Stimulated activated naive B cell treated with anti-CD40 and anti-IgM and Interleukin-4, amounts not matched to agents 10 μg/mL and 1 μg/mL and 100 μg/mL, for 72 hours (primary cell): Measurements from ENCODE around the gene IL3RA.
"Not testable (repeated sequence)": the region's sequence is repeated elsewhere in the genome, so short reads cannot be mapped to it uniquely, and the experiment has no call there.

Experiments
- ATAC-seq, 2 donors: fragments of 150-1000 bp; cut with Tn5 transposase; replicated peaks; 2 replicates each; pipeline ENCODE4 v1.10.0; 2021; ENCODE audit warnings: moderate library complexity in 1 of 2
- DNase-seq: peaks from one replicate; pipeline ENCODE4 v3.0.0; 2021
- H3K27ac Mint-ChIP-seq: one replicate; pipeline ENCODE4 v1.8.0; 2022; ENCODE audit warnings: mild to moderate bottlenecking, mixed read lengths
- H3K27me3 Mint-ChIP-seq, 2 donors: one replicate each; pipeline ENCODE4 v1.8.0; 2022; ENCODE audit warnings: mixed read lengths in 2 of 2
- H3K36me3 Mint-ChIP-seq, 2 donors: one replicate each; pipeline ENCODE4 v1.8.0; 2022; ENCODE audit warnings: mixed read lengths in 2 of 2, mild to moderate bottlenecking in 1 of 2
- H3K4me1 Mint-ChIP-seq, 2 donors: one replicate each; pipeline ENCODE4 v1.8.0; 2022; ENCODE audit warnings: mixed read lengths in 2 of 2, mild to moderate bottlenecking in 1 of 2
- H3K4me3 Mint-ChIP-seq, 2 donors: one replicate each; pipeline ENCODE4 v1.8.0; 2022; ENCODE audit warnings: mild to moderate bottlenecking in 2 of 2, mixed read lengths in 2 of 2, moderate library complexity in 1 of 2
- H3K9me3 Mint-ChIP-seq, 2 donors: one replicate each; pipeline ENCODE4 v1.8.0; 2022; ENCODE audit warnings: mixed read lengths in 2 of 2, mild to moderate bottlenecking in 1 of 2

Gene IL3RA

DNA sequence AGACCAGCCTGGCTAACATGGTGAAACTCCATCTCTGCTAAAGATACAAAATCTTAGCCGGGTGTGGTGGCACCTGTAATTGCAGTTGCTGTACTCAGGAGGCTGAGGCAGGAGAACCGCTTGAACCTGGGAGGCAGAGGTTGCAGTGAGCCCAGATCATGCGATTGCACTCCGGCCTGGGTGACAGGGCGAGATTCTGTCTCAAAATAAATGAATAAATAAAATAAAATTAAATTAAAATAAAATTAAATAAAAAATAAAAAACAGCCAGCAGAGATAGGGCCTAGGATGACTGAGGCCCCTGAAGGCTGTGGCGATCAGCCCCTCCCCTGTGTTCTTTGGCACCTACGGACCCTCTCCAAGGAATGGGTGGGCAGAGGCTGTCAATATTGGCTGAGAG lies 22.8 kb upstream of the IL3RA start:
- Mint-ChIP-seq H3K4me1 (peaks cover 2 to 6% of the 10 kb centered on the region in 2 donors), H3K27ac (no peak overlapping the region), H3K9me3 (peaks cover 5 to 7% of the 10 kb centered on the region in 2 donors), H3K36me3 (no peaks in the 10 kb centered on the region), H3K27me3 (peaks cover 12% of the 10 kb centered on the region in 2 donors), H3K4me3 (no peak overlapping the region)
- ATAC-seq (no peak), DNase-seq (no peak)

DNA sequence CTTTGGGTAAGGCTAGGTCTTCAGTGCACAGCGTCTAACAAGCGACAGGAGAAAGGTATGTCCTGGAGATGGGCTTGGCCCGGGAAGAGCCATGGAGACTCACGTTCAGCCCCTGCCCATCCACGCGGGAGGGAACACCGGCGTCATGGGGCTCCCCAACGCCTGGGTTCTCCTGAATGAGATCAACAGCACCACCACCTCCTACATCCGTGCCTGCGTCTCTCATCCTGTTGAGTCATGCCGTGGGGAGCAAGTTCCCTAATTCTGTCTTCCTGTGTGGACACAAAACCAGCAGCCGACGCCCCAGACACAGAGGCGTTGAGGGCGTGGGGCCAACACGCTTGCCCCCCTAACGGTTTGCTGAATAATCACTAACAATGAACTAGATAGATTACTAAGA lies 20.1 kb upstream of the IL3RA start:
- Mint-ChIP-seq H3K4me3 (peak overlapping the region; percentile 52 to 53), H3K4me1 (peaks cover 6 to 19% of the 10 kb centered on the region in 2 donors), H3K27ac (no peak overlapping the region), H3K27me3 (peaks cover 12 to 15% of the 10 kb centered on the region in 2 donors), H3K36me3 (peaks cover 4 to 6% of the 10 kb centered on the region in 2 donors), H3K9me3 (peaks cover 7 to 10% of the 10 kb centered on the region in 2 donors)
- no peak for DNase-seq
- peak; percentile 50 to 60 for ATAC-seq

DNA sequence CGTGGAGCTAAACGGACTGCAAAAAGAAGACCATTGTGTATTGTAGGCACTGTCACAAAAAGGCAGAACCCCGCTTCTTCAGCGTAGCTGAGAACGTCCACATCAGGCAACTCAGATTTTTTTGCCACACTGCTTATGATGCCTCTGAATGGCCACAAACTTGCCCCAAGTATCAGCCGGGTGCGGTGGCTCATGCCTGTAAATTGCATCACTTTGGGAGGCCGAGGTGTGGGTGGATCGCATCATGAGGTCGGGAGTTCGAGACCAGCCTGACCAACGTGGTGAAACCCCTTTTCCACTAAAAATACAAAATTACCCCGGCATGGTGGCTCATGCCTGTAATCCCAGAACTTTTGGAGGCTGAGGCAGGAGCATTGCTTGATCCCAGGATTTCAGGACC lies 14.9 kb upstream of the IL3RA start:
- H3K27ac Mint-ChIP-seq, result no peak overlapping the region
- H3K36me3 Mint-ChIP-seq, result peaks cover 4 to 6% of the 10 kb centered on the region in 2 donors
- no peak for DNase-seq
- H3K4me1 Mint-ChIP-seq, result peaks cover 17 to 38% of the 10 kb centered on the region in 2 donors
- no peak for ATAC-seq
- H3K9me3 Mint-ChIP-seq, result peaks cover under 1 to 7% of the 10 kb centered on the region in 2 donors
- H3K4me3 Mint-ChIP-seq, result no peak overlapping the region
- peaks cover 14 to 21% of the 10 kb centered on the region in 2 donors for H3K27me3 Mint-ChIP-seq

DNA sequence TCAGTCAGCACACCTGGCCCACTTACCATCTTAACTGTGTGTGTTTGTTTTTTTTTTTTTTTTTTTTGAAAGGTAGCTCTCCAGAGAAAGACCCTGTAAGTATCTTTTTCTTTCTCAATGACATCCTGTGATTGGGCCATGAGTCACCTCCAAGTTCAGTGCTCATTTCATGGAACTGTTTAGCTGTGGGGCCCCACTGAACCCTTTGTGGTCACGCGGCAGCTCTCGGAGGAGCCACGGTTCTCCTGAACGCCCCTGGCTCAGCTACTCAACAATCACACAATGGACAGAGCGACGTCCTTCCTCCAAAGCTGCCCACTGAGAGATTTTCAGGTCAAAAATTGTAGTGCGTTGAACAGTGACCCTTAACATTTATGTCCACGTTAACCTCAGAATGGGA lies 14.2 kb upstream of the IL3RA start:
- H3K27me3 Mint-ChIP-seq, result peaks cover 12 to 18% of the 10 kb centered on the region in 2 donors
- H3K9me3 Mint-ChIP-seq, result peaks cover 0 to 6% of the 10 kb centered on the region in 2 donors
- H3K4me1 Mint-ChIP-seq, result peaks cover 17 to 35% of the 10 kb centered on the region in 2 donors
- H3K27ac Mint-ChIP-seq, result peak overlapping the region; percentile 20
- peaks cover 4 to 6% of the 10 kb centered on the region in 2 donors for H3K36me3 Mint-ChIP-seq
- no peak for ATAC-seq
- H3K4me3 Mint-ChIP-seq, result peak overlapping the region; percentile 13 to 30
- no peak for DNase-seq

DNA sequence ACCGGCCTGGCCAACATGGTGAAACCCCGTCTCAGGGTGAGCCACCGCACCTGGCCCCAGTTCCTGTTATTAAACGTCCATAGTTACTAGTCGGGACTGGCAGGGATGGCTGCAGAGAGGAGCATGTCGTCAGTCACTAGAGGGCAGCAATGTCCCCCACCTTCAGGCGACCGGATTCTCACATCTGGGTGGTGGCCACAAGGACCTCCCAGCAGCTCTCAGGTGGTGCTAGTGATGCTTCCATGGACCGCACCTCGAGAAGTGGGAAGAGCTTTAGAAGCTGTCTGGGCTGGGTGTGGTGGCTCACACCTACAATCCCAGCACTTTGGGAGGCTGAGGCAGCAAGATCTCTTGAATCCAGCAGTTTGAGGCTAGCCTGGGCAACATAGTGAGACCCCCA lies 13.3 kb upstream of the IL3RA start:
- peak; percentile 84 to 88 for ATAC-seq
- H3K4me3 Mint-ChIP-seq, result no peak overlapping the region
- H3K36me3 Mint-ChIP-seq, result peaks cover 4 to 6% of the 10 kb centered on the region in 2 donors

DNA sequence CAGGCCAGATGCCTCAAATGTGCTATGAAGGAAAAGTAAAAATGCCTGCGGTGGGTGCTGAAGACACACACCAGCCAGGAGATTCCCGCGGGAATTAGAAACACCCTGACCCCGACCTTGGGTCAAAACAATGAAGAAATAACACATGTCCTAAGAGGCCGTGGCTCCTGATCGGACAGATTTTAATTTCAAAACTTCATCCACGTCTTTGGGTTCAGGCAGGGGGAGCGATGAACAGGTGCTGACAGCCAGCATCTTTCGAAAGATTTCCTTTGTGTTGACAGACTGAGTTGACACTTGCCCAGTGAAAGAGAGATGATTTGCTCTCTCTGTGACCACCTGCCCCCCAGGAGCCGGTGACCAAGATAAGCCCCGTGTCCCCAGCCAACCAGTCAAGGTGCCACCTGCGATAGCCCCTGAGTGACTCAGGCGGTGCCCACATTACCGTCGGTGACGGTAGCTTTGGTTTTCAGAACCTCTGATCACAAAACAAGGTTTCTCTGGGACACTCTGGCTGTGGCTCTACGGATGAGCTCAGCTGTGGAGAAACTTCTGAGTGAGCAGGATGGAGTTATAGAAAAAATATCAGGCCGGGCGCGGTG lies 11.0 kb upstream of the IL3RA start:
- peak; percentile 10 to 29 for ATAC-seq
- no peaks in the 10 kb centered on the region for H3K36me3 Mint-ChIP-seq
- no peak for DNase-seq
- peaks cover 25 to 51% of the 10 kb centered on the region in 2 donors for H3K4me1 Mint-ChIP-seq
- no peaks in the 10 kb centered on the region for H3K9me3 Mint-ChIP-seq
- H3K4me3 Mint-ChIP-seq, result no peak overlapping the region
- peaks cover 12% of the 10 kb centered on the region in 2 donors for H3K27me3 Mint-ChIP-seq
- H3K27ac Mint-ChIP-seq, result peak overlapping the region; percentile 37

More for the DNA sequence above, 13.3 kb upstream of the IL3RA start:
- DNase-seq, result peak; percentile 77
- Mint-ChIP-seq H3K4me1 (peaks cover 21 to 40% of the 10 kb centered on the region in 2 donors), H3K27me3 (peaks cover 12 to 15% of the 10 kb centered on the region in 2 donors), H3K9me3 (peaks cover 0 to 5% of the 10 kb centered on the region in 2 donors), H3K27ac (peak overlapping the region; percentile 39)

DNA sequence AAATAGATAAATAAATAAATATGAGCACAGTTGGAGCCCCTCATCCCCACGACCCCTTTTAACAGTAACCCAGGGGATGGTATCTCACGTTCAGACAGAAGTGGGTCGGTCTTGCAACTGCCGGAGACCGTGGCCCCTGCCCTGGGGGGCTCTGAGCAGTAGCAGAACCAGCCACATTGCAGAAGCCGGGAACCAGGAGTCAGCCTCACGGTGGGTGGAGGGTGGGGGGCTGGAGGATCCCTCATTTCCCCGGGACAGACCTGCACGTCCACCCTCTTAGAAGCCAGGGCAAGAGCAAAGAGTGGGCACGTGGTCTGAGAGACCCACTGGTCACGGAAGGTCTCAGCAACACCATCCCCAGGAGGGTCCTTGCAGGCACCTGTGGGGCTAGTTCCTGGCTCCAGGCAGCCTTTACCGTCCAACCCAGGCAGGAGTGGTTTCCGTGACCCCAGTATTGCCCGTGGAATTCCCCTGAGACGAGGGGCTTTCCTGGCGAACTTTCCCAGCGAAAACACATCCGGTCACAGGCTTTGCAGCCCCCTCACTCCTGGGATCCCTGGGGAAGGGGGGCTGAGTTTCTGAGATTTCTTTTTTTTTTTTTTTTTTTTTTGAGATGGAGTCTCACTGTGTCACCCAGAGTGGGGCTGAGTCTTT lies 8.8 kb upstream of the IL3RA start:
- Mint-ChIP-seq H3K4me1 (peaks cover 25 to 45% of the 10 kb centered on the region in 2 donors), H3K4me3 (no peak overlapping the region), H3K27ac (peak overlapping the region; percentile 42), H3K9me3 (no peaks in the 10 kb centered on the region), H3K36me3 (no peaks in the 10 kb centered on the region), H3K27me3 (peaks cover 9 to 12% of the 10 kb centered on the region in 2 donors)
- DNase-seq, result peak; percentile 50
- ATAC-seq, result peak; percentile 17 to 33

DNA sequence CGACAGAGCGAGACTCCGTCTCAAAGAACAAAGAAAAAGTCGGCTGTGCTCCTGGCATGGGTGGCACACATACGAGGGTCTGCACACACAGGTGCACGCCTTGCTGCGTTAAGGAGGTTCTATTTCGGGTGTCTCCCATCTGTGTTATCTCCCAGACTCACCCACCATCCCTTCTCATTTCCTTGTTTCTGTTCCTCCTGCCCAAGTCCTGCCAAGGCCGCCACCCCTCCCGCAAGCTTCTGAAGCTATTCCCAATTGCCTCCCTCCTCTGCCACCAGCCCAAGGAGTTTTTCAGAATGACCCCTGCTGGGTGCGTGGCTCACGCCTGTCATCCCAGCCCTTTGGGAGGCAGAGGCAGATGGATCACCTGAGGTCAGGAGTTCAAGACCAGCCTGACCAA lies 6.0 kb upstream of the IL3RA start:
- peak overlapping the region; percentile 70 for H3K27ac Mint-ChIP-seq
- no peaks in the 10 kb centered on the region for H3K27me3 Mint-ChIP-seq
- H3K4me3 Mint-ChIP-seq, result peak overlapping the region; percentile 19 to 22

DNA sequence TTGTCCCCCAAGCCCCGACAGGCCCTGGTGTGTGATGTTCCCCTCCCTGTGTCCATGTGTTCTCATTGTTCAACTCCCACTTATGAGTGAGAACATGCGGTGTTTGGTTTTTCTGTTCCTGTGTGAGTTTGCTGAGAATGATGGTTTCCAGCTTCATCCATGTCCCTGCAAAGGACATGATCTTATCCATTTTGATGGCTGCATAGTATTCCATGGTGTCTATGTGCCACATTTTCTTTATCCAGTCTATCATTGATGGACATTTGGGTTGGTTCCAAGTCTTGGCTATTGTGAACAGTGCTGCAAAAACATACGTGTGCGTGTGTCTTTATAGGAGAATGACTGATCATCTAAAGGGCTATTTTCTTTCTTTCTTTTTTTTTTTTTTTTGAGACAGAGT lies 4.2 kb upstream of the IL3RA start:
- ATAC-seq, H3K9me3 Mint-ChIP-seq, DNase-seq, H3K27me3 Mint-ChIP-seq, H3K27ac Mint-ChIP-seq, H3K36me3 Mint-ChIP-seq, H3K4me3 Mint-ChIP-seq: not testable (repeated sequence)
- H3K4me1 Mint-ChIP-seq, result peaks cover 21 to 47% of the 10 kb centered on the region in 2 donors

More for the DNA sequence above, 6.0 kb upstream of the IL3RA start:
- DNase-seq, result no peak
- ATAC-seq, result peak; percentile 60 to 69
- Mint-ChIP-seq H3K36me3 (no peaks in the 10 kb centered on the region), H3K9me3 (no peaks in the 10 kb centered on the region), H3K4me1 (peaks cover 23 to 40% of the 10 kb centered on the region in 2 donors)

DNA sequence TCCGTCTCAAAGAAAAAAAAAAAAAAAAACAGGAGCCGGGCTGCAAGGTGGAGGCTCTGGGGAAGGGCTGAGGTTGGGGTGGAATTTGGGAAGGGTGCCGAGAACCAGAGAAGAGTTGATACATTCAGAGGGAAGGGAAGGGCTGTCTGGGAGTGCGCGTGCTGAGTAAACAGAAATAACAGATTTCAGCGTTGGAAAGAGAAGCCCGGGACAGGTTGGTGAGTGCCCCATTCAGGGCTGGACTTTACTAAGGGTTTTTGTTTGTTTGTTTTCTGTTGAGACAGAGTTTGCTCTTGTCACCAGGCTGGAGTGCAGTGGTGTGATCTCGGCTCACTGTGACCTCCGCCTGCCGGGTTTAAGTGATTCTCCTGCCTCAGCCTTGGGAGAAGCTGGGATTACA lies 1.7 kb upstream of the IL3RA start:
- Mint-ChIP-seq H3K27ac (no peak overlapping the region), H3K4me1 (peaks cover 10 to 31% of the 10 kb centered on the region in 2 donors), H3K27me3 (no peaks in the 10 kb centered on the region), H3K36me3 (peaks cover 2 to 4% of the 10 kb centered on the region in 2 donors), H3K9me3 (no peaks in the 10 kb centered on the region), H3K4me3 (no peak overlapping the region)
- ATAC-seq (no peak), DNase-seq (no peak)

DNA sequence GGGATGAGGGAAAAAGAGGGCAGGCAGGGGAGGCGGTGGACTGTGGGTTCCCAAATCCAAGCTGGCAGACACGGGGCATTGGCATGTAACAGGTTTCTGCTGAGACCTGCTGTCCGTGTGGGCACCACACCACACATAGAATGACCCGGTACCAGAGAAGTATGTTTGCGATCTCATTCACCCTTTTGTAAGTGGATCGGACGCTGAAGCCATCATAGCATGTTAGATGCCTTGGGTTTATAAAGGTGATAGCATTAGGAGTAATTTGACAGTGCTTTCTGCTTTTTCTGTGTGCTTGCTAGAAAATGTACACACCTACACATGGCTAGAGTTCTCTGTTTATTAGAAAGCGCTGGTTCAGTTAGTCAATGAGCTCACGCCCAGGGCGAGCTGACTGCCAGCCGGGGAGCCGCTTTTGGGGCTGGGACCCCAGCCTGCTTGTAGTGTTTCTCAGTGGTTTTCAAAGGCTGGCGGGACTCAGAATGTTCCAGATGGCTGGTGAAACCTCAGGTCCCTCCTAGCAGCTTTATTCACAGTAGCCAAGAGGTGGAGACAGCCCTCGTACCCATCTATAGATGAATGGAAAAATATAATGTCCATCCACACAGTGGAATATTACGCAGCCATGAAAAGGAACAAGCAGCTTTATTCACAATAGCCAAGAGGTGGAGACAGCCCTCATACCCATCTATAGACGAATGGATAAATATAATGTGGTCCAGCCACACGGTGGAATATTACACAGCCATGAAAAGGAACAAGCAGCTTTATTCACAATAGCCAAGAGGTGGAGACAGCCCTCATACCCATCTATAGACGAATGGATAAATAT lies 579 bp downstream of the IL3RA start:
- no peak for DNase-seq
- H3K27me3 Mint-ChIP-seq, result no peaks in the 10 kb centered on the region
- peaks cover 3 to 4% of the 10 kb centered on the region in 2 donors for H3K9me3 Mint-ChIP-seq
- peaks cover 8 to 19% of the 10 kb centered on the region in 2 donors for H3K4me1 Mint-ChIP-seq
- H3K36me3 Mint-ChIP-seq, result peaks cover 7 to 12% of the 10 kb centered on the region in 2 donors
- peak; percentile 31 to 40 for ATAC-seq
- H3K27ac Mint-ChIP-seq, result peak overlapping the region; percentile 90
- peak overlapping the region; percentile 84 to 88 for H3K4me3 Mint-ChIP-seq

DNA sequence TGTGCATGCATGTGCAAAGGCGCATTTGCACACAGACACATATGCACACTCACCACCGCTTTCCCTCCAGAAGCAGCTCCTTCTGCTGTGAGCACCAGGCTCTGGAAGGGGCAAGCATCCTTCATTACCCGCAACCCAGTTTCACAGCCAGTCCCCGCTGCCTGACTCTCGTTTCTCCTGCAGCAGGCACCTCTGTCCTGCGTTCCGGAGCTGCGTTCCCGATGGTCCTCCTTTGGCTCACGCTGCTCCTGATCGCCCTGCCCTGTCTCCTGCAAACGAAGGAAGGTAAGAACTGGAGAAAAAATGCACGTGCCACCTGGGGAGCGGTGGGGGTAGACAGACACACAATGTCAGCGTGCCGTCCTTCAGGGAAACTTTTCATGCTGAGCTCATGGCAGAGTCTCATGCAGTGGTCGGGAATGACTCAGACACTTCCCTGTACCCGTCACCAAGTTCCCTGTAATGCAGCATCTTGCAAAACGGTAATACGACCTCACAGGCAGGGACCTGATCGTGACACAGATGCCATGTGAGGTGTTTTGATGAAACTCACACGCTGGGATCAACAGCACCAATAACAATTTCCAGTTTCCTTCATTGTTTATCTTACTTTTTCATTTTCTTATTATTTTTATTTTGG lies 5.1 kb downstream of the IL3RA start:
- DNase-seq, result no peak
- Mint-ChIP-seq H3K4me1 (peaks cover 0 to 2% of the 10 kb centered on the region in 2 donors), H3K27ac (no peak overlapping the region), H3K9me3 (peaks cover 3 to 4% of the 10 kb centered on the region in 2 donors), H3K4me3 (no peak overlapping the region), H3K27me3 (no peaks in the 10 kb centered on the region), H3K36me3 (peaks cover 10 to 18% of the 10 kb centered on the region in 2 donors)
- ATAC-seq, result no peak

DNA sequence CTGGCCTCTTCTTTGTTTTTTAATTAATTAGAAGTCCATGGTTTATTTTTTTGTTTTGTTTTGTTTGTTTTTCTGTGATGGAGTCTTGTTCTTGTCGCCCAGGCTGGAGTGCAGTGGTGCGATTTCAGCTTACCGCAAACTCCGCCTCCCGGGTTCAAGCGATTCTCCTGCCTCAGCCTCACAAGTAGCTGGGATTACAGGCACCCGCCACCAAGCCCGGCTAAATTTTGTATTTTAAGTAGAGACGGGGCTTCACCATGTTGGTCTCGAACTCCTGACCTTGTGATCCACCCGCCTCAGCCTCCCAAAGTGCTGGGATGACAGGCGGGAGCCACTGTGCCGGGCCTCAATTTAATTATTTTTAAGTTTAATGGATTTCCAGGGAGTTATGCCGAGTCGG lies 13.0 kb downstream of the IL3RA start:
- not testable (repeated sequence) for H3K4me1 Mint-ChIP-seq, H3K9me3 Mint-ChIP-seq, H3K27me3 Mint-ChIP-seq, DNase-seq, H3K27ac Mint-ChIP-seq, H3K4me3 Mint-ChIP-seq, H3K36me3 Mint-ChIP-seq, ATAC-seq
